ENCODE data around the gene SLC23A3.

Gene SLC23A3

DNA sequence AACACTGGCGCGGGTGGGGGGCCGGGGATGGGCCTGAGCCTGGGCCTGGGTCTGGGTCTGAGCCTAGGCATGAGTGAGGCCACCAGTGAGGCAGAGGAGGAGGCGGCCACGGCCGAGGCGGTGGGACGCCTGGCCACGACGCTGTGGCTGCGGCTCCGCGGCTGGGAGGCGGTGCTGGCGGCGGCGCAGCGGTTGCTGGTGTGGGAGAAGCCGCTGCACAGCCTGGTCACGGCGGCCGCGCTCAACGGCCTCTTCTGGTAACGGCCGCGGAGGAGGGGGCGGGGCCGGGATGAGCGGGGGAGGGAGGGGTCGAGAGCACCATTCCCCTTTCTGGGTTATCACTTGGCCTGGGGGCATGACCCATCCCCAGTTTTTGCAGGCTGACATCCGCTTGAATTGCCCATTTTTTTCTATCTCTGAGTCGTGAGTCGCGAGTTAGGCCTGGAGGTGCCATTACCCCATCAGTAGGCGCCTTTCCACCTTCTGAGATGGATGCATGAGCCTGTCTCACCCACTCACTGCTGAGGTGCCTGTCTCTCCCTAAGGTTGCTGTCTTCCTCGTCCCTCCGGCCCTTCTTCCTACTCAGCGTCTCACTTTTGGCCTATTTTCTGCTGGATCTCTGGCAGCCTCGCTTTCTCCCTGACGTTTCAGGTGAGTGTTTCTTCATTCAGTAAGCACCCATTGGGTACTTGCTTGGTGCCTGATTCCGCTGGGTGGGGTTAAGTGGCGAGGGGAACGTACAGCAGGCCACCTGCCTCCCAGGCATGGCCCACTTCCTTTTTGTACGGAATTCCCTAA lies 8.7 kb upstream of the SLC23A3 start:
- H3K27me3 ChIP-seq = no peaks in the 10 kb centered on the region
- H3K36me3 ChIP-seq = peaks cover 53 to 61% (median 60%) of the 10 kb centered on the region in 3 donors
- peak in 1 of 2 donors; percentile 53 for DNase-seq
- H3K4me1 ChIP-seq = peaks cover 4 to 36% (median 33%) of the 10 kb centered on the region in 4 donors
- peak overlapping the region; percentile 87 to 90 for H3K4me3 ChIP-seq
- H3K9me3 ChIP-seq = no peaks in the 10 kb centered on the region
- TF ChIP-seq, protein P1, sequence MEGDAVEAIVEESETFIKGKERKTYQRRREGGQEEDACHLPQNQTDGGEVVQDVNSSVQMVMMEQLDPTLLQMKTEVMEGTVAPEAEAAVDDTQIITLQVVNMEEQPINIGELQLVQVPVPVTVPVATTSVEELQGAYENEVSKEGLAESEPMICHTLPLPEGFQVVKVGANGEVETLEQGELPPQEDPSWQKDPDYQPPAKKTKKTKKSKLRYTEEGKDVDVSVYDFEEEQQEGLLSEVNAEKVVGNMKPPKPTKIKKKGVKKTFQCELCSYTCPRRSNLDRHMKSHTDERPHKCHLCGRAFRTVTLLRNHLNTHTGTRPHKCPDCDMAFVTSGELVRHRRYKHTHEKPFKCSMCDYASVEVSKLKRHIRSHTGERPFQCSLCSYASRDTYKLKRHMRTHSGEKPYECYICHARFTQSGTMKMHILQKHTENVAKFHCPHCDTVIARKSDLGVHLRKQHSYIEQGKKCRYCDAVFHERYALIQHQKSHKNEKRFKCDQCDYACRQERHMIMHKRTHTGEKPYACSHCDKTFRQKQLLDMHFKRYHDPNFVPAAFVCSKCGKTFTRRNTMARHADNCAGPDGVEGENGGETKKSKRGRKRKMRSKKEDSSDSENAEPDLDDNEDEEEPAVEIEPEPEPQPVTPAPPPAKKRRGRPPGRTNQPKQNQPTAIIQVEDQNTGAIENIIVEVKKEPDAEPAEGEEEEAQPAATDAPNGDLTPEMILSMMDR (IDR thresholded peaks at IDR 0.05) = peak in 1 of 2 experiments; percentile 1
- peak overlapping the region; percentile 98 for H3K27ac ChIP-seq
- intact Hi-C loops (cut with DNase I; ENCODE audit: low total_unique reads) = loop anchor here (5.0 to 10.0 kb wide), 2 partner anchors 39 to 206 kb away; partner anchors contain the start of genes ABCB6 and DNPEP

GRCh38 chr2:219177552-219178376 lies 7.9 kb upstream of the SLC23A3 start, which contains the start of gene RETREG2:
RETREG2 (plus strand) TSS chr2:219178275; CDS start chr2:219178353, 78 bp downstream.
- TF ChIP-seq, protein P1 (IDR thresholded peaks at IDR 0.05) = peak; percentile 22 to 53
- Histone ChIP-seq H3K36me3 (peaks cover 53 to 61% (median 60%) of the 10 kb centered on the region in 3 donors), H3K4me1 (peaks cover 4 to 36% (median 33%) of the 10 kb centered on the region in 4 donors), H3K27me3 (no peaks in the 10 kb centered on the region), H3K4me3 (peak within 1 kb of the TSS; percentile 87 to 90), H3K27ac (peak within 1 kb of the TSS; percentile 98), H3K9me3 (no peaks in the 10 kb centered on the region)
- intact Hi-C loops (cut with DNase I; ENCODE audit: low total_unique reads) = loop anchor here (5.0 to 10.0 kb wide), 2 partner anchors 40 to 207 kb away; partner anchors contain the start of genes ABCB6 and DNPEP
- peak; percentile 94 for DNase-seq

DNA sequence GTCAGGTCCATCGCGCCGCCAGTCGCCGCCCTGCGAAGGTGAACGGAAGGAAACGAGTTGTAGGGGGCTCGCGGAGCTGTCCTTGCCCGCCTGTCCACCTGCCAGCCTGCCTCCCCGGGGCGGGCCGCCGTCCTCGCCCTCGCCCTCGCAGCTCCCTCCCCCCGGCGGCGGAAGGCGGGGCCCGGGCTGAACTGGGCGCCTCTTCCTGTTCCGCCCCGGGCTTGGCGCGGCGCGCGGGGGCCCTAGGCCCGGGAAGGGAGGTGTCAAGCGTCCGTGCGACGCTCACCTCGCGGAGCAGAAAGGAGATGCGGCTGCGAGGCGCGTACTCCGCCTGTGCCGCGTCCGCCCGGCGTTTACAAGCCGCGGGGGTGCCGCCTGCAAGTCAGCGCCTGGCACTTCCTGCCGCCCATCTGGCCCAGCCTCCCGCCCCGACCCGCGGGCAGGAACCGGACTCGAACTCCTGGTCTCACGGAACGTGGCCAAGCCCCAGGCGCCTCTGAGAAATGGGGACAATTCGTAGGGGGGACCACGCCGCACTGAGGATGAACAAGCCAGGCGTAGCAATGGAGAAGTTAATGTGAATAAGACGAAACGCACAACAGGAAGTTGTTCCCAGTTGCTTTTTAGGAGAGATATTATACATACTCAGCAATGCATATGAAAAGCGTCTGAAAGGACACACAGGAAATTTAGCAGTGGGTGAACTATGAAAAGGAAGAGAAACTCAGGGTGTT lies 7.2 kb upstream of the SLC23A3 start, which contains the start of gene CNPPD1:
Gene CNPPD1, minus strand, starts transcription at position 108 of the 734 bp plus-strand sequence. Its CDS starts 97 bp downstream, at position 11.
- Histone ChIP-seq H3K27ac (peak within 1 kb of the TSS; percentile 98), H3K36me3 (peaks cover 48 to 61% (median 60%) of the 10 kb centered on the region in 3 donors), H3K4me3 (peak within 1 kb of the TSS; percentile 87 to 90), H3K27me3 (no peaks in the 10 kb centered on the region), H3K9me3 (no peaks in the 10 kb centered on the region), H3K4me1 (peaks cover 4 to 36% (median 33%) of the 10 kb centered on the region in 4 donors)
- intact Hi-C loops (cut with DNase I; ENCODE audit: low total_unique reads) = loop anchor here (5.0 to 10.0 kb wide), 2 partner anchors 40 to 208 kb away; partner anchors contain the start of genes ABCB6 and DNPEP
- TF ChIP-seq, protein P1 (IDR thresholded peaks at IDR 0.05) = peak in 1 of 2 experiments; percentile 8
- DNase-seq = peak; percentile 89 to 95

DNA sequence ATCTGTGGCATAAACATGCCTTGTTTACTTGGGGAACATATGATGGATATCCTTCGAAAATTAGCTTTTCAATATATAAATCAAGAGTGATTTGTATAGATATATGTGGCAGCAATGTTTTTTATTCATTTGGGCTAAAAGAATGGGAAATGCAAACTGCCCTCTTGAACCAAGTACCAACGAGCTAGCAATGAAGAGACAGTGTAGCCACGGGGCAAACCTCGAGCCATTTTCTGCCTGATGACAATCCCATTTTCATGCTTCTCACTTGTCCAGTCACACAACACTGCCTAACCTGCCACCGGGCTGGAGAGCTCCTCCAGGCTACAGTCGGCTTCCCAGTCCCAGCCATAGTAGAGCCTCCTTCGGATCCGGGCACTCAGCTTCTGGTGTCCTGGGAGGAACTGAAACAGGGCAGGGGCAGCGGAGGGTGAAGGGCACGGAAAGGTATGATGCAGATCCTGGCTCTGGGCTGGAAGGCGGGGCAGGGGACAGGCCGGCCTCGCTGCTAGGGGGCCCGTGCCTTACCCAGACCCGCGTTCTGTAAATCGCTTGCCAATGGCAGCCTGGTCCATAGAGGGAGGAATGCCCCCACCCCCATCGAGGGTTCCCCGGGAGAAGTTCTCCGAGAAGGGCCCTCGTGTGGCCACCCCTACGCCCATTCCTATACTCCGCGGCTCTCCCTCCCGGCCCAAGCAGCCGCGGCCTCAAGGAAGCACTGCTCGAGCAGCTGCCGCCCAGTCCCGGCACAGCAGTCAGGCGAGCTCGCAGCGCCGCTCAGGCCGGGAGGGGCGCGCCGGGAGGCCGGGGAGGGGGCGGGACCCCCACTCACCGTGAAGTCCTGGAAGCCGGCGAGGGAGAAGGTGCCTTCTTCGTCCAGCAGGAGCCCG lies 6.3 kb upstream of the SLC23A3 start:
- DNase-seq = peak; percentile 69 to 79
- H3K4me3 ChIP-seq = peak overlapping the region; percentile 87 to 90
- H3K4me1 ChIP-seq = peaks cover 4 to 40% (median 37%) of the 10 kb centered on the region in 4 donors
- TF ChIP-seq, protein P1 (IDR thresholded peaks at IDR 0.05) = no peak
- H3K36me3 ChIP-seq = peaks cover 40 to 57% (median 55%) of the 10 kb centered on the region in 3 donors
- no peaks in the 10 kb centered on the region for H3K9me3 ChIP-seq
- intact Hi-C loops (cut with DNase I; ENCODE audit: low total_unique reads) = loop anchor here (5.0 to 10.0 kb wide), 2 partner anchors 41 to 209 kb away; partner anchors contain the start of genes ABCB6 and DNPEP
- H3K27ac ChIP-seq = peak overlapping the region; percentile 98
- H3K27me3 ChIP-seq = no peaks in the 10 kb centered on the region
